Stimulated activated CD8-positive, alpha-beta memory T cell treated with anti-CD3 and anti-CD28 coated beads, Interleukin-4, amount 100 ng/mL, for 4 hours (primary cell): ENCODE data around the gene ATP5PF.
"Not testable (repeated sequence)": the region's sequence is repeated elsewhere in the genome, so short reads cannot be mapped to it uniquely, and the experiment has no call there.

ENCODE experiments used
- DNase-seq, 2 donors: peaks; one replicate each; pipeline ENCODE4 v3.0.0-alpha.2; 2020; ENCODE audit warnings: low read depth in 2 of 2, low spot score in 1 of 2

ATP5PF gene

GRCh38 chr21:25732091-25732760 lies 2.5 kb downstream of the ATP5PF start:
- DNase-seq: no peak

- no peak for DNase-seq
Measured at GRCh38 chr21:25722631-25723030, 12.1 kb downstream of the ATP5PF start.

- no peak for DNase-seq
Measured at GRCh38 chr21:25721987-25722386, 12.7 kb downstream of the ATP5PF start.

- DNase-seq: no peak
Measured at GRCh38 chr21:25717491-25718147, 17.1 kb downstream of the ATP5PF start.

- not testable (repeated sequence) for DNase-seq
Measured at GRCh38 chr21:25714066-25714465, 20.6 kb downstream of the ATP5PF start.

- DNase-seq: no peak
Measured at GRCh38 chr21:25710550-25710949, 24.2 kb downstream of the ATP5PF start.

GRCh38 chr21:25709684-25710265 lies 24.9 kb downstream of the ATP5PF start:
- DNase-seq: no peak

GRCh38 chr21:25708467-25709065 lies 26.1 kb downstream of the ATP5PF start:
- DNase-seq: peak; percentile 13

GRCh38 chr21:25701529-25701928 lies 33.2 kb downstream of the ATP5PF start:
- no peak for DNase-seq

- DNase-seq: no peak
Measured at GRCh38 chr21:25700741-25701140, 34.0 kb downstream of the ATP5PF start.

GRCh38 chr21:25695461-25695860 lies 39.2 kb downstream of the ATP5PF start:
- DNase-seq: not testable (repeated sequence)

GRCh38 chr21:25691976-25692375 lies 42.7 kb downstream of the ATP5PF start:
- no peak for DNase-seq

- DNase-seq: no peak
Measured at GRCh38 chr21:25689226-25689625, 45.5 kb downstream of the ATP5PF start.

GRCh38 chr21:25688275-25689155 lies 46.2 kb downstream of the ATP5PF start:
- DNase-seq: no peak

GRCh38 chr21:25687787-25688186 lies 46.9 kb downstream of the ATP5PF start:
- no peak for DNase-seq

GRCh38 chr21:25682382-25682781 lies 52.3 kb downstream of the ATP5PF start:
- DNase-seq: no peak

- DNase-seq: no peak
Measured at GRCh38 chr21:25676451-25676850, 58.3 kb downstream of the ATP5PF start.
